Peyer's patch (tissue), 4 donors: Measurements from ENCODE around the gene GFPT1. TPM values are rescaled to one million over a fixed set of nuclear protein-coding genes. Genes with fewer than 3 reads are reported as not detected.

Experiments used
- DNase-seq, 3 donors: peaks; one replicate each; pipeline ENCODE4 v3.0.0-alpha.2; 2017 to 2019
- H3K27ac ChIP-seq, 4 donors: fragments of 200-600 bp; sonication (generic); one replicate each; pipeline ENCODE4 v1.5.1; 2016 to 2019
- H3K27me3 ChIP-seq, 2 donors: fragments of 200-600 bp; sonication (generic); one replicate each; pipeline ENCODE4 v1.5.1; 2019
- H3K36me3 ChIP-seq, 3 donors: fragments of 200-600 bp; sonication (generic); one replicate each; pipeline ENCODE4 v1.5.1; 2016 to 2019
- H3K4me1 ChIP-seq, 4 donors: fragments of 200-600 bp; sonication (generic); one replicate each; pipeline ENCODE4 v1.5.1; 2016 to 2019
- H3K4me3 ChIP-seq, 4 donors: fragments of 200-600 bp; sonication (generic); 1 replicate in 3 of 4; 2 replicates in 1 of 4; pipeline ENCODE4 v1.5.1; 2016 to 2019; ENCODE audit warnings: mild to moderate bottlenecking in 1 of 4
- H3K9me3 ChIP-seq, 4 donors: fragments of 200-600 bp; sonication (generic); one replicate each; pipeline ENCODE4 v1.5.1; 2016 to 2019; ENCODE audit warnings: mild to moderate bottlenecking in 1 of 4
- CTCF ChIP-seq, 6 experiments: fragments of 450-650 bp in 4 of 6; fragments of 200-600 bp in 2 of 6; sonication (generic) in 1 of 6; IDR thresholded peaks; one replicate each; pipeline ENCODE4 v1.5.1; 2017 to 2019; ENCODE audit warnings: antibody characterized with exemption in 6 of 6, mild to moderate bottlenecking in 3 of 6, moderate library complexity in 1 of 6
- POLR2A ChIP-seq, 2 donors: fragments of 450-650 bp; IDR thresholded peaks; one replicate each; pipeline ENCODE4 v1.5.1; 2017; ENCODE audit warnings: antibody characterized with exemption in 2 of 2, mild to moderate bottlenecking in 2 of 2, moderate library complexity in 2 of 2
- total RNA-seq, 4 donors: library from RNA; depleted of rRNA; stranded (reverse); fragments of >200 nt; gene quantifications; one replicate each; pipeline ENCODE4 v1.1.0, GENCODE V29; 2016

Gene GFPT1
- total RNA-seq, 4 donors from 2014 or later = 31.8 to 59.1 (median 42.1) TPM

- no peaks in the 10 kb centered on the region for H3K9me3 ChIP-seq
- peaks cover 4 to 48% (median 12%) of the 10 kb centered on the region in 4 donors for H3K4me1 ChIP-seq
- peak overlapping the region; percentile 42 to 90 (median 65) for H3K27ac ChIP-seq
- H3K4me3 ChIP-seq = no peak overlapping the region
- no peaks in the 10 kb centered on the region for H3K36me3 ChIP-seq
- no peak for TF ChIP-seq CTCF (IDR thresholded peaks at IDR 0.05)
- TF ChIP-seq POLR2A (IDR thresholded peaks at IDR 0.05) = peak in 1 of 2 donors; percentile 25
- no peaks in the 10 kb centered on the region for H3K27me3 ChIP-seq
- DNase-seq = peak in 2 of 3 donors; percentile 72 to 82
Observed at GRCh38 chr2:69309351-69310110, 77.5 kb downstream of the GFPT1 start.

GRCh38 chr2:69308338-69308737 lies 78.7 kb downstream of the GFPT1 start:
- DNase-seq = no peak
- H3K9me3 ChIP-seq = peaks cover 0 to 4% (median 0%) of the 10 kb centered on the region in 4 donors
- TF ChIP-seq POLR2A (IDR thresholded peaks at IDR 0.05) (no peak), CTCF (IDR thresholded peaks at IDR 0.05) (no peak)
- peak overlapping the region in 3 of 4 donors; percentile 42 to 90 (median 84) for H3K27ac ChIP-seq
- H3K36me3 ChIP-seq = no peaks in the 10 kb centered on the region
- H3K27me3 ChIP-seq = no peaks in the 10 kb centered on the region
- H3K4me3 ChIP-seq = no peak overlapping the region
- peaks cover 4 to 48% (median 12%) of the 10 kb centered on the region in 4 donors for H3K4me1 ChIP-seq

- DNase-seq = no peak
- no peaks in the 10 kb centered on the region for H3K27me3 ChIP-seq
- H3K36me3 ChIP-seq = no peaks in the 10 kb centered on the region
- H3K4me3 ChIP-seq = peak overlapping the region; percentile 42 to 64 (median 57)
- H3K9me3 ChIP-seq = peaks cover 0 to 4% (median 0%) of the 10 kb centered on the region in 4 donors
- peak overlapping the region in 3 of 4 donors; percentile 64 to 90 (median 68) for H3K27ac ChIP-seq
- peaks cover 4 to 48% (median 12%) of the 10 kb centered on the region in 4 donors for H3K4me1 ChIP-seq
- TF ChIP-seq CTCF (IDR thresholded peaks at IDR 0.05) = no peak
- TF ChIP-seq POLR2A (IDR thresholded peaks at IDR 0.05) = no peak
Observed at GRCh38 chr2:69307579-69308064, 79.4 kb downstream of the GFPT1 start.

- TF ChIP-seq POLR2A (IDR thresholded peaks at IDR 0.05) (peak in 1 of 2 donors; percentile 16), CTCF (IDR thresholded peaks at IDR 0.05) (peak; percentile 39 to 76 (median 70))
- Histone ChIP-seq H3K36me3 (no peaks in the 10 kb centered on the region), H3K9me3 (peaks cover 0 to 4% (median 0%) of the 10 kb centered on the region in 4 donors), H3K27ac (peak overlapping the region; percentile 40 to 90 (median 66)), H3K27me3 (no peaks in the 10 kb centered on the region), H3K4me3 (peak overlapping the region; percentile 42 to 64 (median 57)), H3K4me1 (peaks cover 4 to 48% (median 12%) of the 10 kb centered on the region in 4 donors)
- peak; percentile 68 to 89 (median 85) for DNase-seq
Observed at GRCh38 chr2:69306822-69307578, 80.0 kb downstream of the GFPT1 start.

GRCh38 chr2:69306393-69306821 lies 80.6 kb downstream of the GFPT1 start:
- H3K4me1 ChIP-seq = peaks cover 4 to 48% (median 12%) of the 10 kb centered on the region in 4 donors
- DNase-seq = no peak

More at GRCh38 chr2:69306393-69306821, 80.6 kb downstream of the GFPT1 start:
- no peak for TF ChIP-seq CTCF (IDR thresholded peaks at IDR 0.05)
- TF ChIP-seq POLR2A (IDR thresholded peaks at IDR 0.05) = no peak
- peak overlapping the region; percentile 40 to 90 (median 66) for H3K27ac ChIP-seq
- no peaks in the 10 kb centered on the region for H3K27me3 ChIP-seq
- peak overlapping the region; percentile 42 to 64 (median 57) for H3K4me3 ChIP-seq
- no peaks in the 10 kb centered on the region for H3K36me3 ChIP-seq
- peaks cover 0 to 4% (median 0%) of the 10 kb centered on the region in 4 donors for H3K9me3 ChIP-seq
